ENCODE data around the gene DNALI1. TPM values are rescaled to one million over a fixed set of nuclear protein-coding genes. Genes with fewer than 3 reads are reported as not detected.

The DNALI1 gene
- total RNA-seq, 1 donor from 2014 or later: 28.1 TPM

DNA sequence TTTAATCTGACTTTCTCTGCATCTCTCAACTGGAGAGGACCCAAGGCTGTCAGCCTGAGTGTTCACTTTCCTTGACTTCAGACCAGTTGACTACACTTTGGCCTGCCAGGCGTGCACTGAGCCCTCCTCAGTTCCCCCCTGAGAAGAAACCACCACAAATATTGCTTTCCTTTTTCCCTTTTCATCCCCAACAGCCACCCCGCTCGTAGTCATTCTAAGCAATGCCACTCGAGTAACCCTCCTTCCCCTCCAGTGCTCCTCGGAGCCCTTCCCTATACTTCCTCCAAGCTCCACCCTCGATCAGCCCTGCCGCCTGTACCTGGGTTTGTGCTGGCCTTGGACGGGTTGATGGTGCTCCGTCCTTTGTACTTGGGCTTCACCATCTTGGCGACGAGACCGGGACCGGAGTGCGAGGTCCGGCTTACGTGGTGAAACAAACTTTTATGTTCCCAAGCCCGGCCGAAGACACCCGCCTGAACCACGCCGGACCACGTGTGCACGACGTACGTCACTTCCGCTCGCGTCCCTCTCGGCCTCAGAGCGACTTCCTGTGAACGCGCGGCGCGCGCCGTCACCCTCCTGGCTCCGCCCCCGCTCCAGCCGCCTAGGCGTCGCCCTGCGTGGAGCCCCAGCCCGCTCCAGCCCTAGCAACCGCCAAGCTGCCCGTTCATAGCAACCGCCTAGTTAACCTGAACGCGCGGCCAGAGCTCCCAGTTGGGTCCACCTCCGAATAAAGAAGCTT, 38.9 kb downstream of the DNALI1 start, which contains the start of gene GNL2:
TSS of gene GNL2 (minus strand) at position 498 of the 742 bp plus-strand sequence. CDS start at position 383, 115 bp downstream.
- intact Hi-C loops (cut with DNase I): no loop called here
- Histone ChIP-seq H3K4me1 (peaks cover 25% of the 10 kb centered on the region), H3K36me3 (peaks cover 21% of the 10 kb centered on the region), H3K9me3 (no peaks in the 10 kb centered on the region), H3K27ac (peak within 1 kb of the TSS; percentile 78), H3K4me3 (peak within 1 kb of the TSS; percentile 82), H3K27me3 (ENCODE audit: low read depth) (no peaks in the 10 kb centered on the region)
- DNase-seq (peak; percentile 99), ATAC-seq (peak; percentile 100)
- TF ChIP-seq, protein P1, sequence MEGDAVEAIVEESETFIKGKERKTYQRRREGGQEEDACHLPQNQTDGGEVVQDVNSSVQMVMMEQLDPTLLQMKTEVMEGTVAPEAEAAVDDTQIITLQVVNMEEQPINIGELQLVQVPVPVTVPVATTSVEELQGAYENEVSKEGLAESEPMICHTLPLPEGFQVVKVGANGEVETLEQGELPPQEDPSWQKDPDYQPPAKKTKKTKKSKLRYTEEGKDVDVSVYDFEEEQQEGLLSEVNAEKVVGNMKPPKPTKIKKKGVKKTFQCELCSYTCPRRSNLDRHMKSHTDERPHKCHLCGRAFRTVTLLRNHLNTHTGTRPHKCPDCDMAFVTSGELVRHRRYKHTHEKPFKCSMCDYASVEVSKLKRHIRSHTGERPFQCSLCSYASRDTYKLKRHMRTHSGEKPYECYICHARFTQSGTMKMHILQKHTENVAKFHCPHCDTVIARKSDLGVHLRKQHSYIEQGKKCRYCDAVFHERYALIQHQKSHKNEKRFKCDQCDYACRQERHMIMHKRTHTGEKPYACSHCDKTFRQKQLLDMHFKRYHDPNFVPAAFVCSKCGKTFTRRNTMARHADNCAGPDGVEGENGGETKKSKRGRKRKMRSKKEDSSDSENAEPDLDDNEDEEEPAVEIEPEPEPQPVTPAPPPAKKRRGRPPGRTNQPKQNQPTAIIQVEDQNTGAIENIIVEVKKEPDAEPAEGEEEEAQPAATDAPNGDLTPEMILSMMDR (IDR thresholded peaks at IDR 0.05): no peak

DNA sequence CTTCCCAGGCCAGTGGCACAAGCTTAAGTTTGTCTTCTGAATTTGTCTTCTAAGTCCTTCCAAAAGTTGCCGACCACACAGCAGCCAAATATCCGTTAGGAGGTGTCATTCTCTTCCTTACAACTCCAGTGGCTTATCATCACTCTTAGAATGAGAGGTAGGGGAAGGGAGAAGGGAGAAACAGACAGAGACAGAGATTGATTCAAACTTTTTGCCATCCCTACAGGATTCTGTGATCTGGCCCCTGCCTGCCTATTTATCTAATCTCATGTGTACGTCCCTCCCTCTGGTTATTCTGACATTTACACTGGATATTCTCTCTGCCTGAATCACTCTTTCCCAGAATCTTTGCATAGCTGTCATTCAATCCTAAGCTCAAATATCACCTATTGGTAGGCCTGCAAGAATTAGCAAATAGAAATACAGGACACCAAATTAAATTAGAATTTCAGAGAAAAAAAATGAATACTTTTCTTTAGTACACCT, 39.5 kb downstream of the DNALI1 start:
- intact Hi-C loops (cut with DNase I): no loop called here
- TF ChIP-seq, protein P1 (IDR thresholded peaks at IDR 0.05): no peak

DNA sequence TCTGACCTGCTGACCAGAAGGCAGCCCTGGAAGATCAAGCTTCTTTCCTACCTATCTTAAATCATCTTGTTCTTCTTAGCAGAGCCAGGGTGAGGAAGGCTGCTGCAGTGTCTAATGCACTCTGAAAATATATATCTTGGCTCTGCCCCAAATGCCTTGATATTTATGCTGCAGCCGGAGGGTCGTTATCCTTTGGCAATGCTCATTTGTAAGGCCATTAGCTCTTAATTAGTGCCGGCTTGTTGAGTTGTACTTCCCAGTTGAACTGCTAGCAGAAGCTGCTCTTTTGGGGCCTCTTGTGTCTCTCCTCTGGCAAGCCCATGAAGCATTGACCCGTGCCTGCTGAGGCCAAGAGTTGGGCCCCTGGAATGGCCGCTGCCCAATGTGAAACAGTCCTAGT, 43.2 kb downstream of the DNALI1 start:
- DNase-seq: no peak

More for the DNA sequence above, 39.5 kb downstream of the DNALI1 start:
- Histone ChIP-seq H3K4me1 (peaks cover 25% of the 10 kb centered on the region), H3K27me3 (ENCODE audit: low read depth) (no peaks in the 10 kb centered on the region), H3K4me3 (peak overlapping the region; percentile 82), H3K9me3 (no peaks in the 10 kb centered on the region), H3K27ac (peak overlapping the region; percentile 78), H3K36me3 (peaks cover 15% of the 10 kb centered on the region)
- no peak for ATAC-seq
- DNase-seq: no peak

DNA sequence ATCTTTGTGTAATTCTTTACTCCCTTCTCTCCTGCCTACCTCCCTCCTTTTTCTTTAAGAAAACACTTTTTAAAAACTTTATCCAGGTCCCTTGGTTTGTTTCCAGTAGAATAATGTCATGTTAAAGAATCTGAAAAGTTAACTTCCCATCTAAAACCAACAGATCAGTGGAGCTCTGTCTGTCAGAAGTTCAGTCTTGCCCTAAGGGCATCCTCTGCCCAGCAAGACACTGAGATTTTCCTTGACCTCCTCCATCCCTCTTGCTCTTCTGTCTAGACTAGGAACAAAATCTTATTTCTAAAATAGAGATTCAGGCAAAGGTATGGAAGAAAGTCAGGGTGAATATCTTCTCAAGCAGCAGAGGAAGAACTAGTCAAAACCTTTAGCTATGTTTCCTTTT, 44.7 kb downstream of the DNALI1 start:
- Histone ChIP-seq H3K27me3 (ENCODE audit: low read depth) (no peaks in the 10 kb centered on the region), H3K4me1 (peaks cover 10% of the 10 kb centered on the region), H3K4me3 (no peak overlapping the region), H3K27ac (no peak overlapping the region), H3K9me3 (no peaks in the 10 kb centered on the region), H3K36me3 (no peaks in the 10 kb centered on the region)
- DNase-seq: no peak
- no peak for ATAC-seq
- intact Hi-C loops (cut with DNase I): loop anchor here (5.0 kb wide), 1 partner anchor 81 kb away; no protein-coding TSS in a partner anchor
- TF ChIP-seq, protein P1 (IDR thresholded peaks at IDR 0.05): no peak

More for the DNA sequence above, 43.2 kb downstream of the DNALI1 start:
- H3K27ac ChIP-seq: no peak overlapping the region
- TF ChIP-seq, protein P1 (IDR thresholded peaks at IDR 0.05): no peak
- H3K27me3 ChIP-seq (ENCODE audit: low read depth): no peaks in the 10 kb centered on the region
- intact Hi-C loops (cut with DNase I): loop anchor here (5.0 kb wide), 1 partner anchor 82 kb away; no protein-coding TSS in a partner anchor
- ATAC-seq: no peak
- H3K36me3 ChIP-seq: no peaks in the 10 kb centered on the region
- peaks cover 10% of the 10 kb centered on the region for H3K4me1 ChIP-seq
- no peaks in the 10 kb centered on the region for H3K9me3 ChIP-seq
- no peak overlapping the region for H3K4me3 ChIP-seq

DNA sequence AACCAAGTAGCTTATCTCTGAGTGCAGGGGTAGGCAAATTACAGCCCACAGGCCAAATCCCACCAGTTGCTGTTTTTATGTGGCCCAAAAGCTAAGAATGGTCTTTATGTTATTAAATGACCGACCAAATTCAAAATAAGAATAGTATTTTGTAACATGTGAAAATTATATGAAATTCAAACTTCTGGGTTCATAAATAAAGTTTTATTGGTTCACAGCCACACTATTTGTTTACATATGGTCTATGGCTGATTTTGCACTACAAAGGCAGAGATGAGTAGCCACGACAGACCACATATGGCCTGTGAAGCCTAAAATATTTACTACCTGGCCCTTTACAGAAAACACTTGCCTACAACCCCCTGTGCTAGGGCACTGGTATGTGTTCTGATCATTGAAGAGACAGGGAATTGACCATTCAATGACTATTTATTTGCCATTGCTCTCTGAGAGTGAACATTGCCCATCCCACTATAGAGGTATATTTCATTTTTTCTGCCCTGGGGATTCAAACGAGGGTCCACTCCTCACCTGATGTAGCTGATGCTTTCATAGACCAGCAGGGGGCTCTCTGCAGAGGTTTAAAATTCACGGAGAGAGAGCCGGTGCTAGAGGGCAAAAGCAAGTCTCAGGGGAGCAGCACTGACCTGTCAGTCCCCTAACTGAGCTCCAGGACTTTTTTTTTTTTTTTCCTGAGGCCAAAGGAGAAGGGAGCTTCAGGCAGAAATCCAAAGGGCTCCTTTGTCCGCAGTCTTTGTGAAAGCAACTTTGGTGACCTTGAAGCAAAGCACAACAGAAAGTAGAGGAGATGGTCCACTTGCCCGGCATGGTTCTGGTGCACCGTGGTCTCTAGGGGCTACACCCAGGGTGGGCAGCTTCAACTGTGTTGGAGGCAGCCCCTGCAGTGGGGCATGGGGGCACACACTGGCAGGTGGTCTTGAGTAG, 46.3 kb downstream of the DNALI1 start:
- intact Hi-C loops (cut with DNase I): loop anchor here (5.0 kb wide), 1 partner anchor 79 kb away; no protein-coding TSS in a partner anchor
- Histone ChIP-seq H3K4me3 (no peak overlapping the region), H3K36me3 (no peaks in the 10 kb centered on the region), H3K27me3 (ENCODE audit: low read depth) (no peaks in the 10 kb centered on the region), H3K27ac (no peak overlapping the region), H3K4me1 (peaks cover 18% of the 10 kb centered on the region), H3K9me3 (no peaks in the 10 kb centered on the region)
- TF ChIP-seq, protein P1 (IDR thresholded peaks at IDR 0.05): peak; percentile 66
- DNase-seq: no peak
- ATAC-seq: peak; percentile 56 to 58

Data from lower lobe of right lung (tissue), 2 donors.